Heart left ventricle (tissue), 16 donors: ENCODE data around the gene RET. TPM values are rescaled to one million over a fixed set of nuclear protein-coding genes. Genes with fewer than 3 reads are reported as not detected.

Experiments
- ATAC-seq, 4 donors: fragments of 200-7000 bp; cut with Tn5 transposase; one replicate each; pipeline ENCODE4 v1.9.1; 2020 to 2022; ENCODE audit warnings: moderate library complexity in 4 of 4, mild to moderate bottlenecking in 3 of 4, moderate number of reproducible peaks in 1 of 4
- DNase-seq, 5 donors: peaks; one replicate each; pipeline ENCODE4 v3.0.0-alpha.2; 2020
- H3K27ac ChIP-seq, 12 donors: fragments of 200-600 bp; sonication (generic) in 4 of 12; one replicate each; pipeline versions ENCODE4 v1.5.0 to v1.8.0; 2016 to 2022; ENCODE audit warnings: mild to moderate bottlenecking in 2 of 12
- H3K27me3 ChIP-seq, 9 donors: fragments of 200-600 bp; sonication (generic) in 2 of 9; one replicate each; pipeline versions ENCODE4 v1.5.1 to v1.8.0; 2016 to 2022; ENCODE audit warnings: mild to moderate bottlenecking in 3 of 9
- H3K36me3 ChIP-seq, 9 donors: fragments of 200-600 bp; sonication (generic) in 2 of 9; one replicate each; pipeline versions ENCODE4 v1.5.0 to v1.8.0; 2018 to 2022; ENCODE audit warnings: mild to moderate bottlenecking in 2 of 9
- H3K4me1 ChIP-seq, 12 donors: fragments of 200-600 bp; sonication (generic) in 4 of 12; one replicate each; pipeline versions ENCODE4 v1.5.0 to v1.8.0; 2016 to 2022; ENCODE audit warnings: mild to moderate bottlenecking in 3 of 12
- H3K4me3 ChIP-seq, 12 donors: fragments of 200-600 bp; sonication (generic) in 4 of 12; one replicate each; pipeline versions ENCODE4 v1.5.0 to v1.8.0; 2017 to 2022; ENCODE audit warnings: mild to moderate bottlenecking in 9 of 12, moderate library complexity in 4 of 12
- H3K9me3 ChIP-seq, 12 donors: fragments of 200-600 bp; sonication (generic) in 4 of 12; one replicate each; pipeline versions ENCODE4 v1.5.0 to v1.8.0; 2016 to 2022; ENCODE audit warnings: mild to moderate bottlenecking in 1 of 12
- POLR2A ChIP-seq, 2 donors: fragments of 450-650 bp; IDR thresholded peaks; one replicate each; pipeline ENCODE4 v1.6.1; 2017; ENCODE audit warnings: antibody characterized with exemption in 2 of 2, mild to moderate bottlenecking in 2 of 2, moderate library complexity in 2 of 2
- WGBS, 4 donors: extraction: QIAGEN DNeasy Blood & Tissue Kit in 2 of 4; methylation state at CpG; one replicate each; pipeline versions ENCODE4 v1.1.5 to v1.1.7; 2013 to 2018; 5-methylcytosine and 5-hydroxymethylcytosine counted together
- intact Hi-C, 10 donors: fragments of 100-400 bp; cut with DNase I; formaldehyde crosslinking; loops; one replicate each; pipeline versions ENCODE4 v1.11.1 to v1.14.2; 2022
- polyA plus RNA-seq, 2 donors: library from polyadenylated mRNA; stranded (reverse); fragments of 200-250 nt; gene quantifications; one replicate each; pipeline ENCODE4 v1.2.3, GENCODE V29; 2013
- total RNA-seq, 9 donors: library from RNA; depleted of rRNA in 2 of 9; stranded (reverse); fragments of >200 nt in 2 of 9; fragmentation: NEBNext Ultra II Directional in 3 of 9; extraction: Animal tissue kit (Norgen Biotek cat#: 25700) in 3 of 9; gene quantifications; one replicate each; pipeline versions ENCODE4 v1.1.0 to v1.2.4, GENCODE V29; 2016 to 2023
- TF ChIP-seq, protein P1 (sequence below), 12 donors: fragments of 200-600 bp; sonication (generic) in 4 of 12; IDR thresholded peaks; one replicate each; pipeline versions ENCODE4 v1.5.0 to v1.8.0; 2018 to 2022; ENCODE audit warnings: antibody characterized with exemption in 12 of 12, mild to moderate bottlenecking in 5 of 12
- donor health status: ischemic (EF 13 %, LVEDD 7.1; RV severe dilation, severe dysfunction).
- donor health status: healthy with polysubstance abuse.
- donor health status: DM: no; HTN: yes; CAD: no.
- donor health status: DM: no; HTN: no; CAD: no.
- donor health status: ischemic (EF 25% LVEDD 6.9; RV normal size, moderate dysfunction).
- donor health status: ischemic (EF 25% LVEDD 5.7; RV mildly dilated, moderate dysfunction).
- donor health status: healthy.
- donor health status: DM: yes; HTN: yes; CAD: no.
- donor health status: ischemic (EF 35%, LVEDD 5.7; RV mildly dilated, moderate dysfunction).
- donor health status: nonischemic (EF 11% LVEDD 7.7; RV severe dilation, severe dysfunction).
- donor health status: DM: yes; HTN: yes; CAD: no.
- donor health status: PGD.
- donor health status: ischemic (EF 29% LVEDD 5.4; RV normal size, mild dysfunction).
- donor health status: nonischemic (EF 23%, LVEDD 6.1; RV moderate dilation, normal function).

RET gene
- total and polyA plus RNA-seq, 11 donors = 0.12 to 3.3 (median 0.66) TPM

DNA sequence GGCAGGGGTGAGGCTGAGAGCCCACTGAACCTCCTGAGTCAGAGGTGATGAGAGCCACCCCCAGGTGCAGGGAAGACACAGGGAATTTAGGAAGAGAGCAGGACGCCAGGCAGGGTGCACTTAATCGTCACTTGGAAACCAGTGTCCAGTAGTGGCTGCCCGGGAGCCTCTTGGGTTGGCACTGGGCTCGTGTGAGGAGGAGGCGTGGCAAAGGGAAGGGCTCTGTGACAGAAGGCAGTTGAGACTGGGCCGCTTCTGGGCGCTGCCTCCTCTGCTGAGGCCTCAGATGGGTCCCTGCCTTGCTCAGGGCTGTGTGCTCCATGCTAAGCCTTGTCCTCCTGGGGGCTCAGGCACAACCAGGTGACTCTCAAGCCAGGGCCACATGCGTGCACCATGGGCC is 13.3 kb downstream of the RET start:
- Histone ChIP-seq H3K4me3 (no peak overlapping the region), H3K36me3 (no peaks in the 10 kb centered on the region), H3K27me3 (peaks cover 0 to 38% (median 0%) of the 10 kb centered on the region in 9 donors), H3K27ac (no peak overlapping the region), H3K9me3 (no peaks in the 10 kb centered on the region), H3K4me1 (peaks cover 0 to 2% (median 0%) of the 10 kb centered on the region in 12 donors)
- 65 to 77% (median 70%) methylated on average over 7 to 8 of the region's 8 CpGs for WGBS, 4 donors
- TF ChIP-seq POLR2A (IDR thresholded peaks at IDR 0.05) = no peak
- DNase-seq (peak in 1 of 5 donors; percentile 43), ATAC-seq (peak in 3 of 4 donors; percentile 40 to 65 (median 44))
- intact Hi-C loops = no loop called here

DNA sequence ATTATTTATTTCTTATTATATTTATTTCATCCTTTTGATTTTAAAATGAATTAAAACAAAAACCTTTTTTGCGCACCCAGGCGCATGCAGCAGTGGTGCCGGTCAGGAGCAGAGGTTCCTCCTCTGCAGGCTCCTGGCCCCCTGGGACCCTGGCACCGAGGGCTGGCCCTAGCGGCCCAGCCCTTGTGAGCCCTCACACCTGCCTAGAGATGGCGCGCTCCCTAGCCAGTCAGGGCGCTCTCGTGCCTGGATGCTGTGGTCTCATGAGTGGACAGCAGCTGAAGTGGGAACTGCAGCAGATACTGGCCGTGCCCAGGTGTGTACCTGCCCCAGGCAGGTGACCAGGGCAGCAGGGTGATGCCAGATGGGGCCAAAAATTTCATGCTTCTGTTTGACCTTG is 13.8 kb downstream of the RET start:
- H3K4me3 ChIP-seq = no peak overlapping the region
- WGBS, 4 donors = 83 to 90% (median 87%) methylated on average over 10 of the region's 10 CpGs
- no peak for ATAC-seq

DNA sequence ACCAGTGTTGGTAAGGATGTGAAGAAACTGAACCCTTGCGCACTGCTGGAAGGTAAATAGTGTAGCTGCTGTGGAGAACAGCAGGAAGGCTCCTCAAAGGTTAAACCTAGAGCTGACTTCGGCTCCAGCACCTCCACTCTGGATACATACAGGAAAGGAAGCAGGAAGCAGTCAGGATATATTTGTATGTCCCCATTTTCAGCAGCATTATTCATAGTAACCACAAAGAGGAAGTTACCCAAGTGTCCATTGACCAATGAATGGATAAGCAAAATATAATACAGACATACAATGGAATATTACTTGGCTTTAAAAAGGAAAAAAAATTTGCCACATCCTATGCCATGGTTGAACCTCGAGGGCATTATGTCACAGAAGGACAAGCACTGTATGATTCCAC is 15.0 kb downstream of the RET start:
- DNase-seq (no peak), ATAC-seq (no peak)
- intact Hi-C loops = no loop called here
- Histone ChIP-seq H3K4me1 (peaks cover 0 to 2% (median 0%) of the 10 kb centered on the region in 12 donors), H3K27me3 (peaks cover 0 to 34% (median 0%) of the 10 kb centered on the region in 9 donors), H3K9me3 (no peaks in the 10 kb centered on the region), H3K4me3 (no peak overlapping the region), H3K36me3 (no peaks in the 10 kb centered on the region), H3K27ac (no peak overlapping the region)
- WGBS, 4 donors = 60 to 70% (median 63%) methylated on average over 3 of the region's 3 CpGs
- TF ChIP-seq, protein P1, sequence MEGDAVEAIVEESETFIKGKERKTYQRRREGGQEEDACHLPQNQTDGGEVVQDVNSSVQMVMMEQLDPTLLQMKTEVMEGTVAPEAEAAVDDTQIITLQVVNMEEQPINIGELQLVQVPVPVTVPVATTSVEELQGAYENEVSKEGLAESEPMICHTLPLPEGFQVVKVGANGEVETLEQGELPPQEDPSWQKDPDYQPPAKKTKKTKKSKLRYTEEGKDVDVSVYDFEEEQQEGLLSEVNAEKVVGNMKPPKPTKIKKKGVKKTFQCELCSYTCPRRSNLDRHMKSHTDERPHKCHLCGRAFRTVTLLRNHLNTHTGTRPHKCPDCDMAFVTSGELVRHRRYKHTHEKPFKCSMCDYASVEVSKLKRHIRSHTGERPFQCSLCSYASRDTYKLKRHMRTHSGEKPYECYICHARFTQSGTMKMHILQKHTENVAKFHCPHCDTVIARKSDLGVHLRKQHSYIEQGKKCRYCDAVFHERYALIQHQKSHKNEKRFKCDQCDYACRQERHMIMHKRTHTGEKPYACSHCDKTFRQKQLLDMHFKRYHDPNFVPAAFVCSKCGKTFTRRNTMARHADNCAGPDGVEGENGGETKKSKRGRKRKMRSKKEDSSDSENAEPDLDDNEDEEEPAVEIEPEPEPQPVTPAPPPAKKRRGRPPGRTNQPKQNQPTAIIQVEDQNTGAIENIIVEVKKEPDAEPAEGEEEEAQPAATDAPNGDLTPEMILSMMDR (IDR thresholded peaks at IDR 0.05) = no peak
- TF ChIP-seq POLR2A (IDR thresholded peaks at IDR 0.05) = no peak

More for the DNA sequence above, 13.8 kb downstream of the RET start:
- Histone ChIP-seq H3K36me3 (no peaks in the 10 kb centered on the region), H3K27me3 (peaks cover 0 to 37% (median 0%) of the 10 kb centered on the region in 9 donors), H3K27ac (no peak overlapping the region), H3K4me1 (peaks cover 0 to 2% (median 0%) of the 10 kb centered on the region in 12 donors), H3K9me3 (no peaks in the 10 kb centered on the region)
- DNase-seq = no peak
- TF ChIP-seq, protein P1 (IDR thresholded peaks at IDR 0.05) = no peak
- TF ChIP-seq POLR2A (IDR thresholded peaks at IDR 0.05) = no peak
- intact Hi-C loops = no loop called here

DNA sequence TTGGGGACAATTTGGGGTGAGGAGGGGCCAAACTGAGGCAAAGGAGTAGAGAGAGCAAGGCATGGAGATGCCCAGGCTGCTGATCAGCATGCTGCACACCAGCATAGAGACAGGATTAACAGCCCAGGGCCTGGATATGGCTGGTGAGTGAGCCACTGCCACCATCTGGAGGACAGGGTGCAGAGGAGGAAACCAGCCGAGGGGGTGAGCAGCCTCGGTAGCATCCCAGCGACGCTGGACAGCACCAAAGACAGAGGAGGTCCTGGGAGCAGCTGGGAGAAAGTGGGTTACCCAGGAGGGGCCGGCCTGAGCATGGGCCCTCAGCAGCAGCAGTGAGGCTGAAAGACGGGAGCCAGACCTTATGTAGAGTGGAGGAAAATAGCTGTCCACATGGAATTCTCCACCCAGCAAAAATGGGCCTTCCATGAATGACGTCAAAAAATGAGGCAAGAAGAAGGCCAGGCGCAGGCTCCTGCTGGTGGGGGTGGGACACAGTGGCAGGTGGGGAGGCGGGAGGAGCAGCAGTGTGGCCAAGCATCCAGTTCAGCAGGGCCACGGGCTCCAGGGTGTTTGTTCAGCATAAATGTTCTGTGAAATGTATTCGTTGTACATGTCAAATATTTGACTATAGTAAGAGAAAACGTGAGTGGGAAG is 16.7 kb downstream of the RET start:
- Histone ChIP-seq H3K27me3 (peaks cover 0 to 34% (median 0%) of the 10 kb centered on the region in 9 donors), H3K9me3 (no peaks in the 10 kb centered on the region), H3K4me1 (peaks cover 0 to 2% (median 0%) of the 10 kb centered on the region in 12 donors), H3K27ac (no peak overlapping the region), H3K4me3 (no peak overlapping the region), H3K36me3 (no peaks in the 10 kb centered on the region)
- WGBS, 4 donors = 33 to 41% (median 36%) methylated on average over 12 of the region's 12 CpGs
- intact Hi-C loops = no loop called here
- no peak for TF ChIP-seq POLR2A (IDR thresholded peaks at IDR 0.05)
- TF ChIP-seq, protein P1 (IDR thresholded peaks at IDR 0.05) = peak in 2 of 12 donors; percentile 8 to 23
- DNase-seq (no peak), ATAC-seq (peak in 3 of 4 donors; percentile 61 to 80 (median 63))
